Astrocyte (in vitro differentiated cells and primary cell): ENCODE data around the gene NDUFA11. TPM values are rescaled to one million over a fixed set of nuclear protein-coding genes. Genes with fewer than 3 reads are reported as not detected.

Experiments used
- DNase-seq: peaks from one replicate; pipeline ENCODE4 v3.0.0-alpha.2; 2010; ENCODE audit warnings: low read depth
- FAIRE-seq: peaks from 2 replicates; lab custom pipeline; 2011; peaks lifted over from hg19 to GRCh38; lab: Jason Lieb, UNC
- H2AFZ ChIP-seq: 2 replicates; pipeline ENCODE4 v1.6.0; 2012; ENCODE audit warnings: low read depth, low read length, inconsistent platforms
- H3K27ac ChIP-seq: 2 replicates; pipeline ENCODE4 v1.5.1; 2011; ENCODE audit warnings: low read depth, low read length, inconsistent platforms
- H3K27me3 ChIP-seq: 2 replicates; pipeline ENCODE4 v1.6.0; 2011; ENCODE audit warnings: low read length, inconsistent platforms; ENCODE audit not compliant: insufficient read depth
- H3K36me3 ChIP-seq: 2 replicates; pipeline ENCODE4 v1.5.1; 2011; ENCODE audit warnings: low read length, inconsistent platforms; ENCODE audit not compliant: insufficient read depth
- H3K4me1 ChIP-seq: 2 replicates; pipeline ENCODE4 v1.5.1; 2011; ENCODE audit warnings: low read length, inconsistent platforms; ENCODE audit not compliant: insufficient read depth
- H3K4me2 ChIP-seq: 2 replicates; pipeline ENCODE4 v1.6.0; 2012; ENCODE audit warnings: low read length, inconsistent platforms
- H3K4me3 ChIP-seq: 2 replicates; pipeline ENCODE4 v1.5.1; 2011; ENCODE audit warnings: low read depth, mild to moderate bottlenecking, low read length, inconsistent platforms; ENCODE audit not compliant: insufficient read depth
- H3K79me2 ChIP-seq: 2 replicates; pipeline ENCODE4 v1.6.0; 2012; ENCODE audit warnings: mild to moderate bottlenecking, low read length, inconsistent platforms; ENCODE audit not compliant: insufficient read depth
- H3K9ac ChIP-seq: 2 replicates; pipeline ENCODE4 v1.6.0; 2012; ENCODE audit warnings: mild to moderate bottlenecking, low read length, inconsistent platforms
- H3K9me3 ChIP-seq: 2 replicates; pipeline ENCODE4 v1.5.1; 2012; ENCODE audit warnings: low read depth, mild to moderate bottlenecking, low read length, inconsistent platforms; ENCODE audit not compliant: insufficient read depth
- H4K20me1 ChIP-seq: 2 replicates; pipeline ENCODE4 v1.6.0; 2012; ENCODE audit warnings: low read length, inconsistent platforms; ENCODE audit not compliant: insufficient read depth
- H3K27ac Mint-ChIP-seq: one replicate; pipeline ENCODE4 v1.8.0; 2021; ENCODE audit warnings: mild to moderate bottlenecking, mixed read lengths; ENCODE audit not compliant: unreplicated experiment
- H3K27me3 Mint-ChIP-seq: one replicate; pipeline ENCODE4 v1.8.0; 2021; ENCODE audit warnings: low read depth, mixed read lengths; ENCODE audit not compliant: unreplicated experiment
- H3K36me3 Mint-ChIP-seq: one replicate; pipeline ENCODE4 v1.8.0; 2021; ENCODE audit warnings: low read depth, mixed read lengths; ENCODE audit not compliant: unreplicated experiment
- H3K4me1 Mint-ChIP-seq: one replicate; pipeline ENCODE4 v1.8.0; 2021; ENCODE audit warnings: low read depth, mixed read lengths; ENCODE audit not compliant: unreplicated experiment
- H3K4me3 Mint-ChIP-seq: one replicate; pipeline ENCODE4 v1.8.0; 2021; ENCODE audit warnings: mild to moderate bottlenecking, moderate library complexity, mixed read lengths; ENCODE audit not compliant: unreplicated experiment
- H3K9me3 Mint-ChIP-seq: one replicate; pipeline ENCODE4 v1.8.0; 2021; ENCODE audit warnings: mild to moderate bottlenecking, mixed read lengths; ENCODE audit not compliant: unreplicated experiment
- CTCF ChIP-seq: IDR thresholded peaks from 2 replicates; pipeline ENCODE4 v1.5.1; 2011; ENCODE audit warnings: low read depth, mild to moderate bottlenecking, inconsistent platforms, low read length, moderate library complexity; ENCODE audit not compliant: insufficient read depth
- EZH2 ChIP-seq: IDR thresholded peaks from 2 replicates; pipeline ENCODE4 v1.6.1; 2012; ENCODE audit warnings: mild to moderate bottlenecking, low read length, inconsistent platforms; ENCODE audit not compliant: insufficient read depth
- total RNA-seq: library from RNA; stranded (reverse); gene quantifications from 2 replicates; pipeline ENCODE4 v1.2.1, GENCODE V29; 2021

NDUFA11 gene
- total RNA-seq, 1 donor from 2014 or later, result 286 TPM

- no peak overlapping the region for H3K27ac ChIP-seq
- H3K4me3 Mint-ChIP-seq, result no peak overlapping the region
- H3K36me3 ChIP-seq, result peaks cover 9% of the 10 kb centered on the region
- DNase-seq, result no peak
- no peak overlapping the region for H2AFZ ChIP-seq
- no peak overlapping the region for H3K4me2 ChIP-seq
- no peaks in the 10 kb centered on the region for H3K4me1 Mint-ChIP-seq
- H3K36me3 Mint-ChIP-seq, result peaks cover 3% of the 10 kb centered on the region
- H4K20me1 ChIP-seq, result no peaks in the 10 kb centered on the region
- H3K9me3 Mint-ChIP-seq, result no peaks in the 10 kb centered on the region
- TF ChIP-seq EZH2, result no peak
- TF ChIP-seq CTCF, result no peak
- H3K27me3 ChIP-seq, result no peaks in the 10 kb centered on the region
- FAIRE-seq, result no peak
- H3K27ac Mint-ChIP-seq, result no peak overlapping the region
- no peaks in the 10 kb centered on the region for H3K27me3 Mint-ChIP-seq
- peaks cover 5% of the 10 kb centered on the region for H3K4me1 ChIP-seq
- no peaks in the 10 kb centered on the region for H3K79me2 ChIP-seq
- no peaks in the 10 kb centered on the region for H3K9me3 ChIP-seq
- H3K9ac ChIP-seq, result no peak overlapping the region
- H3K4me3 ChIP-seq, result no peak overlapping the region
Measured at GRCh38 chr19:5914946-5915781, 11.6 kb upstream of the NDUFA11 start.

- peaks cover 5% of the 10 kb centered on the region for H3K4me1 ChIP-seq
- Mint-ChIP-seq H3K4me1 (no peaks in the 10 kb centered on the region), H3K4me3 (no peak overlapping the region), H3K27me3 (no peaks in the 10 kb centered on the region), H3K9me3 (no peaks in the 10 kb centered on the region), H3K36me3 (peaks cover 3% of the 10 kb centered on the region), H3K27ac (no peak overlapping the region)
- no peak for TF ChIP-seq EZH2
- no peak for TF ChIP-seq CTCF
- H3K36me3 ChIP-seq, result peaks cover 6% of the 10 kb centered on the region
- no peaks in the 10 kb centered on the region for H4K20me1 ChIP-seq
- FAIRE-seq (no peak), DNase-seq (no peak)
- H3K79me2 ChIP-seq, result no peaks in the 10 kb centered on the region
- peak overlapping the region; percentile 31 for H3K4me2 ChIP-seq
- no peaks in the 10 kb centered on the region for H3K9me3 ChIP-seq
- peak overlapping the region; percentile 46 for H3K9ac ChIP-seq
- no peaks in the 10 kb centered on the region for H3K27me3 ChIP-seq
- H3K27ac ChIP-seq, result no peak overlapping the region
- H3K4me3 ChIP-seq, result no peak overlapping the region
- H2AFZ ChIP-seq, result no peak overlapping the region
Measured at GRCh38 chr19:5914358-5914774, 10.8 kb upstream of the NDUFA11 start.
